RWPE2 (cell line): ENCODE results near the gene FLCN.

ENCODE experiments used
- ATAC-seq: fragments of 200-7000 bp; cut with Tn5 transposase; 3 replicates; pipeline ENCODE4 v1.9.1; 2021; ENCODE audit warnings: low read depth
- DNase-seq: peaks from one replicate; pipeline ENCODE4 v3.0.0-alpha.2; 2020; ENCODE audit warnings: low spot score
- H3K27ac ChIP-seq: fragments of 450-650 bp; 2 replicates; pipeline ENCODE4 v1.5.1; 2017; ENCODE audit warnings: mild to moderate bottlenecking; ENCODE audit not compliant: poor library complexity, severe bottlenecking
- H3K27me3 ChIP-seq: fragments of 250-450 bp; sonication (Bioruptor Pico); 2 replicates; pipeline ENCODE4 v1.5.1; 2021; ENCODE audit warnings: mild to moderate bottlenecking, moderate library complexity; ENCODE audit not compliant: insufficient read depth, poor library complexity, severe bottlenecking
- H3K36me3 ChIP-seq: fragments of 250-450 bp; sonication (Bioruptor Pico); 2 replicates; pipeline ENCODE4 v1.5.1; 2020; ENCODE audit warnings: low read depth, mild to moderate bottlenecking, moderate library complexity
- H3K4me1 ChIP-seq: fragments of 250-450 bp; sonication (Bioruptor Pico); 2 replicates; pipeline ENCODE4 v1.5.1; 2021; ENCODE audit warnings: mild to moderate bottlenecking, moderate library complexity; ENCODE audit not compliant: insufficient read depth, poor library complexity, severe bottlenecking
- H3K4me3 ChIP-seq: fragments of 250-450 bp; sonication (Bioruptor Pico); 2 replicates; pipeline ENCODE4 v1.5.1; 2021; ENCODE audit warnings: mild to moderate bottlenecking, moderate library complexity; ENCODE audit not compliant: severe bottlenecking
- H3K9me3 ChIP-seq: fragments of 250-450 bp; sonication (Bioruptor Pico); 2 replicates; pipeline ENCODE4 v1.5.1; 2021; ENCODE audit warnings: mild to moderate bottlenecking, moderate library complexity; ENCODE audit not compliant: severe bottlenecking
- TF ChIP-seq, protein P1 (sequence below): fragments of 450-650 bp; IDR thresholded peaks from one replicate; pipeline ENCODE4 v1.5.1; 2017; ENCODE audit warnings: mild to moderate bottlenecking, moderate library complexity; ENCODE audit not compliant: poor library complexity, severe bottlenecking

The FLCN gene

DNA sequence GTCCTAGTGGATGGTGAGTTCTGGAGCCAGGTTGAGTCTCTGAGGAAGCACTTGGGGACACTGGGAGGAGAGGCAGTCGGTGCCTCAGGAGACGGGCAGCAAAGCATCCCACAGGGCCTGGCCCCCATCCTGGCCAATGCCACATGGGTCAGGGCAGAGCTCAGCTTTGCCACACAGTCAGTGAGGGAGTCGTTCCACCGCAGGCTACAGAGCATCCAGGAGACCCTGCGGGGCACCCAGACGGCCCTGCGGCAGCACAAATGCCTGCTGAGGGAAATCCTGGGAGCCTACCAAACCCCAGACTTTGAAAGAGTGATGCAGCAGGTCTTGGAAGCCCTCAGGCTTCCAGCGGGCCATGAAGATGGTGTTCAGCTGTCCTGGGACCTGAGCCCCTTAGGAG lies 70.5 kb downstream of the FLCN start:
- TF ChIP-seq, protein P1, sequence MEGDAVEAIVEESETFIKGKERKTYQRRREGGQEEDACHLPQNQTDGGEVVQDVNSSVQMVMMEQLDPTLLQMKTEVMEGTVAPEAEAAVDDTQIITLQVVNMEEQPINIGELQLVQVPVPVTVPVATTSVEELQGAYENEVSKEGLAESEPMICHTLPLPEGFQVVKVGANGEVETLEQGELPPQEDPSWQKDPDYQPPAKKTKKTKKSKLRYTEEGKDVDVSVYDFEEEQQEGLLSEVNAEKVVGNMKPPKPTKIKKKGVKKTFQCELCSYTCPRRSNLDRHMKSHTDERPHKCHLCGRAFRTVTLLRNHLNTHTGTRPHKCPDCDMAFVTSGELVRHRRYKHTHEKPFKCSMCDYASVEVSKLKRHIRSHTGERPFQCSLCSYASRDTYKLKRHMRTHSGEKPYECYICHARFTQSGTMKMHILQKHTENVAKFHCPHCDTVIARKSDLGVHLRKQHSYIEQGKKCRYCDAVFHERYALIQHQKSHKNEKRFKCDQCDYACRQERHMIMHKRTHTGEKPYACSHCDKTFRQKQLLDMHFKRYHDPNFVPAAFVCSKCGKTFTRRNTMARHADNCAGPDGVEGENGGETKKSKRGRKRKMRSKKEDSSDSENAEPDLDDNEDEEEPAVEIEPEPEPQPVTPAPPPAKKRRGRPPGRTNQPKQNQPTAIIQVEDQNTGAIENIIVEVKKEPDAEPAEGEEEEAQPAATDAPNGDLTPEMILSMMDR, result no peak
- DNase-seq, result no peak
- no peaks in the 10 kb centered on the region for H3K4me1 ChIP-seq
- no peaks in the 10 kb centered on the region for H3K9me3 ChIP-seq
- H3K27me3 ChIP-seq, result no peaks in the 10 kb centered on the region
- H3K27ac ChIP-seq, result no peak overlapping the region
- H3K4me3 ChIP-seq, result no peak overlapping the region
- peaks cover 90% of the 10 kb centered on the region for H3K36me3 ChIP-seq
- ATAC-seq, result no peak

DNA sequence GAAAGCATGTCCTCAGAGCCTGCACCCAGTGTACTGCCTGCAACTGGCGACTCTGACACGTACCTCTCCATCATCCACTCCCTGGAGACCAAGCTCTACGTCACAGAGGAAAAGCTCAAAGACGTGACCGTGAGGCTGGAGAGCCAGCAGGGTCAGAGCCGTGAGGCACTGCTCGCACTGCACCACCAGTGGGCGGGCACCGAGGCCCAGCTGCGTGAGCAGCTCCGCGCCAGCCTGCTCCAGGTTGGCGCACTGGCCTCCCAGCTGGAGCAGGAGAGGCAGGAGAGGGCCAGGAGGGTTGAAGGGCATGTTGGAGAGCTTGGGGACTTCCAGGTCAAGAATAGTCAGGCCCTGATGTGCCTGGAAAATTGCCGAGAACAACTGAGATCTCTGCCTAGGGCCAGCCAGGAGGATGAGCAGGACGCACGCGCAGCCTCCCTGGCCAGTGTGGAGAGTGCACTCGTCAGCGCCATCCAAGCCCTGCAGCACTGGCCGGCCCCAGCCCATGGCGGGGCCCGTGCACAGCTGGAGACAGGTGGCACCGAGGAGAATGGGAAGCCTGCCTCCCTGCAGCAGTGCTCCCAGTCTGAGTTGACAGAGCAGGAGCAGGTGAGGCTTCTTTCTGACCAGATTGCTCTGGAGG lies 71.2 kb downstream of the FLCN start:
- Histone ChIP-seq H3K4me1 (no peaks in the 10 kb centered on the region), H3K9me3 (no peaks in the 10 kb centered on the region), H3K4me3 (no peak overlapping the region), H3K27ac (no peak overlapping the region), H3K36me3 (peaks cover 90% of the 10 kb centered on the region), H3K27me3 (no peaks in the 10 kb centered on the region)
- DNase-seq (no peak), ATAC-seq (no peak)
- TF ChIP-seq, protein P1, result no peak

DNA sequence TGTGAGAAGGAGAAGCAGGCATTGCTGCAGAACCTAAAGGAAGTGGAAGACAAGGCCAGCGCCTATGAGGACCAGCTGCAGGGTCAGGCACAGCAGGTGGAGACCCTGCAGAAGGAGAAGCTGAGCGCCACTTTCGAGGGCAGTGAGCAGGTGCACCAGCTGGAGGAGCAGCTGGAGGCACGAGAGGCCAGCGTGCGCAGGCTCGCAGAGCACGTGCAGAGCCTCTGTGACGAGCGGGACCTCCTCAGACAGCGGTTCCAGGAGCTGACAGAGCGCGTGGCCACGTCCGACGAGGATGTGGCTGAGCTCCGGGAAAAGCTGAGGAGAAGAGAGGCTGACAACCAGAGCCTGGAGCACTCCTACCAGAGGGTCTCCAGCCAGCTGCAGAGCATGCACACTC lies 72.3 kb downstream of the FLCN start:
- Histone ChIP-seq H3K27me3 (no peaks in the 10 kb centered on the region), H3K36me3 (peaks cover 92% of the 10 kb centered on the region), H3K4me3 (no peak overlapping the region), H3K9me3 (no peaks in the 10 kb centered on the region), H3K4me1 (no peaks in the 10 kb centered on the region), H3K27ac (no peak overlapping the region)
- DNase-seq, result no peak
- no peak for ATAC-seq
- TF ChIP-seq, protein P1, result no peak

DNA sequence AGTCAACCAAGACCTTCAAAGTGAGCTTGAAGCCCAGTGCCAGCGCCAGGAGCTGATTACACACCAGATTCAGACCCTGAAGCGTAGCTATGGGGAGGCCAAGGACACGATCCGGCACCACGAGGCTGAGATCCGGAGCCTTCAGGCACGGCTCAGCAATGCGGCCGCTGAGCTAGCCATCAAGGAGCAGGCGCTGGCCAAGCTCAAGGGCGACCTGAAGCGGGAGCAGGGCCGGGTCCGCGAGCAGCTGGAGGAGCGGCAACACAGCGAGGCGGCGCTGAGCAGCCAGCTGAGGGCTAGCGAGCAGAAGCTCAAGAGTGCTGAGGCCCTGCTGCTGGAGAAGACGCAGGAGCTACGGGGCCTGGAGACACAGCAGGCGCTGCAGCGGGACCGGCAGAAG lies 72.8 kb downstream of the FLCN start:
- no peak overlapping the region for H3K27ac ChIP-seq
- no peaks in the 10 kb centered on the region for H3K4me1 ChIP-seq
- no peaks in the 10 kb centered on the region for H3K9me3 ChIP-seq
- no peaks in the 10 kb centered on the region for H3K27me3 ChIP-seq
- H3K36me3 ChIP-seq, result peaks cover 92% of the 10 kb centered on the region
- no peak for DNase-seq
- ATAC-seq, result no peak
- no peak overlapping the region for H3K4me3 ChIP-seq
- TF ChIP-seq, protein P1, result no peak
